Right lobe of liver (tissue), 4 donors: ENCODE data around the gene IZUMO1.

Experiments used
- POLR2A ChIP-seq: fragments of 450-650 bp; IDR thresholded peaks from one replicate; pipeline ENCODE4 v1.6.1; 2017; ENCODE audit warnings: antibody characterized with exemption, mild to moderate bottlenecking
- TF ChIP-seq, protein P1 (sequence below), 4 donors: fragments of 200-600 bp in 3 of 4; fragments of 450-650 bp in 1 of 4; IDR thresholded peaks; one replicate each; pipeline versions ENCODE4 v1.5.1 to v1.8.0; 2016 to 2022; ENCODE audit warnings: antibody characterized with exemption in 4 of 4, mild to moderate bottlenecking in 2 of 4
- donor health status: DM: no; HTN: no; CAD: no.
- donor health status: DM: no; HTN: no; CAD: no.
- donor health status: DM: no; HTN: yes; CAD: no.

DNA sequence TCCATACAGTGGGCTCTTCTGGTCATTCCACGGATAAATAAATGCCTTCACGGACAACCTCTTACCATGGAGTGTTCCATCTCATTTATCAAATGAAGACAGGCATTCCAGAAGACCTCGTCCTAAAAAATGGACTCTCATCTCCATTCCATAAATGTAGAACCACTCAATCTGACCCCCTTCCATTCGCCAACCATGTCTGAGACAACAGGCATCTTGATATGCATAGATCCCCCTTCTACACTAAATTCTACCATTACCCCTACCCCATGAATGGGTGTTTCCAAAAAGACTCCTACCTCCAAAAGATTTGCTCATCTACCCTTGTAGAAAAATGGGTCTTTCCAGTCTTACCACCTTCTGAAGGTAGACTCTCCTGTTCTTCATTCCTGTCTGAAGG lies 15.3 kb downstream of the IZUMO1 start:
- no peak for TF ChIP-seq POLR2A
- TF ChIP-seq, protein P1, sequence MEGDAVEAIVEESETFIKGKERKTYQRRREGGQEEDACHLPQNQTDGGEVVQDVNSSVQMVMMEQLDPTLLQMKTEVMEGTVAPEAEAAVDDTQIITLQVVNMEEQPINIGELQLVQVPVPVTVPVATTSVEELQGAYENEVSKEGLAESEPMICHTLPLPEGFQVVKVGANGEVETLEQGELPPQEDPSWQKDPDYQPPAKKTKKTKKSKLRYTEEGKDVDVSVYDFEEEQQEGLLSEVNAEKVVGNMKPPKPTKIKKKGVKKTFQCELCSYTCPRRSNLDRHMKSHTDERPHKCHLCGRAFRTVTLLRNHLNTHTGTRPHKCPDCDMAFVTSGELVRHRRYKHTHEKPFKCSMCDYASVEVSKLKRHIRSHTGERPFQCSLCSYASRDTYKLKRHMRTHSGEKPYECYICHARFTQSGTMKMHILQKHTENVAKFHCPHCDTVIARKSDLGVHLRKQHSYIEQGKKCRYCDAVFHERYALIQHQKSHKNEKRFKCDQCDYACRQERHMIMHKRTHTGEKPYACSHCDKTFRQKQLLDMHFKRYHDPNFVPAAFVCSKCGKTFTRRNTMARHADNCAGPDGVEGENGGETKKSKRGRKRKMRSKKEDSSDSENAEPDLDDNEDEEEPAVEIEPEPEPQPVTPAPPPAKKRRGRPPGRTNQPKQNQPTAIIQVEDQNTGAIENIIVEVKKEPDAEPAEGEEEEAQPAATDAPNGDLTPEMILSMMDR (IDR thresholded peaks at IDR 0.05) = no peak
